Neural progenitor cell (in vitro differentiated cells): ENCODE data around the gene S1PR4. TPM values are rescaled to one million over a fixed set of nuclear protein-coding genes. Genes with fewer than 3 reads are reported as not detected.
A peak's percentile ranks its signal among the peaks of the same experiment; 100 is the strongest.
"Not testable (repeated sequence)": the region's sequence is repeated elsewhere in the genome, so short reads cannot be mapped to it uniquely, and the experiment has no call there.

Source experiments
- DNase-seq: peaks from one replicate; pipeline ENCODE4 v3.0.0-alpha.2; 2016; ENCODE audit warnings: low spot score
- H2AFZ ChIP-seq: fragments of 200-600 bp; sonication (generic); replicated peaks from 2 replicates; pipeline ENCODE4 v1.6.1; 2016; ENCODE audit warnings: antibody characterized with exemption
- H3F3A ChIP-seq: fragments of 200-600 bp; sonication (generic); 2 replicates; pipeline ENCODE4 v1.6.1; 2016; ENCODE audit warnings: antibody characterized with exemption, low read depth
- H3K27ac ChIP-seq: fragments of 200-600 bp; sonication (generic); 2 replicates; pipeline ENCODE4 v1.5.1; 2016; ENCODE audit warnings: mild to moderate bottlenecking
- H3K27me3 ChIP-seq: fragments of 200-600 bp; sonication (generic); 2 replicates; pipeline ENCODE4 v1.6.1; 2016; ENCODE audit warnings: mild to moderate bottlenecking, moderate library complexity
- H3K36me3 ChIP-seq: fragments of 200-600 bp; sonication (generic); 2 replicates; pipeline ENCODE4 v1.5.1; 2016
- H3K4me1 ChIP-seq: fragments of 200-600 bp; sonication (generic); 2 replicates; pipeline ENCODE4 v1.6.1; 2016; ENCODE audit warnings: mixed run types
- H3K4me2 ChIP-seq: fragments of 200-600 bp; sonication (generic); 2 replicates; pipeline ENCODE4 v1.6.1; 2016
- H3K4me3 ChIP-seq: fragments of 200-600 bp; sonication (generic); 2 replicates; pipeline ENCODE4 v1.5.1; 2016
- H3K79me2 ChIP-seq: fragments of 200-600 bp; sonication (generic); 2 replicates; pipeline ENCODE4 v1.6.1; 2016; ENCODE audit warnings: low read depth
- H3K9ac ChIP-seq: fragments of 200-600 bp; sonication (generic); 2 replicates; pipeline ENCODE4 v1.6.1; 2016
- H3K9me3 ChIP-seq: fragments of 200-600 bp; sonication (generic); 2 replicates; pipeline ENCODE4 v1.5.1; 2016; ENCODE audit warnings: low read depth
- H4K20me1 ChIP-seq: fragments of 200-600 bp; sonication (generic); 2 replicates; pipeline ENCODE4 v1.6.1; 2016; ENCODE audit warnings: low read depth
- H3K27ac Mint-ChIP-seq: 3 replicates; pipeline ENCODE4 v1.8.0; 2021; ENCODE audit warnings: mixed read lengths
- H3K27me3 Mint-ChIP-seq: 2 replicates; pipeline ENCODE4 v1.8.0; 2022; ENCODE audit warnings: low read depth, mild to moderate bottlenecking, inconsistent platforms, moderate library complexity, mixed read lengths; ENCODE audit not compliant: insufficient read depth
- H3K36me3 Mint-ChIP-seq: 3 replicates; pipeline ENCODE4 v1.8.0; 2021; ENCODE audit warnings: mixed read lengths
- H3K4me1 Mint-ChIP-seq: 3 replicates; pipeline ENCODE4 v1.8.0; 2021; ENCODE audit warnings: mixed read lengths
- H3K4me3 Mint-ChIP-seq: 3 replicates; pipeline ENCODE4 v1.8.0; 2021; ENCODE audit warnings: mild to moderate bottlenecking, moderate library complexity, mixed read lengths
- H3K9me3 Mint-ChIP-seq: 3 replicates; pipeline ENCODE4 v1.8.0; 2020; ENCODE audit warnings: mixed read lengths
- EZH2 ChIP-seq: fragments of 200-600 bp; sonication (generic); IDR thresholded peaks from 2 replicates; pipeline ENCODE4 v1.6.1; 2017; ENCODE audit warnings: antibody characterized with exemption, mild to moderate bottlenecking, moderate library complexity
- EZH2phosphoT487 ChIP-seq: fragments of 200-600 bp; sonication (generic); IDR thresholded peaks from 2 replicates; pipeline ENCODE4 v1.6.1; 2017; ENCODE audit warnings: antibody characterized with exemption
- total RNA-seq: library from RNA; depleted of rRNA; stranded (reverse); fragments of >200 nt; gene quantifications from 2 replicates; pipeline ENCODE4 v1.2.3, GENCODE V29; 2015; ENCODE audit warnings: low replicate concordance
- TF ChIP-seq, protein P1 (sequence below): fragments of 200-600 bp; sonication (generic); IDR thresholded peaks from 2 replicates; pipeline ENCODE4 v1.5.1; 2017; ENCODE audit warnings: antibody characterized with exemption, mild to moderate bottlenecking

Gene S1PR4
- total RNA-seq, 1 donor from 2014 or later = not detected

DNA sequence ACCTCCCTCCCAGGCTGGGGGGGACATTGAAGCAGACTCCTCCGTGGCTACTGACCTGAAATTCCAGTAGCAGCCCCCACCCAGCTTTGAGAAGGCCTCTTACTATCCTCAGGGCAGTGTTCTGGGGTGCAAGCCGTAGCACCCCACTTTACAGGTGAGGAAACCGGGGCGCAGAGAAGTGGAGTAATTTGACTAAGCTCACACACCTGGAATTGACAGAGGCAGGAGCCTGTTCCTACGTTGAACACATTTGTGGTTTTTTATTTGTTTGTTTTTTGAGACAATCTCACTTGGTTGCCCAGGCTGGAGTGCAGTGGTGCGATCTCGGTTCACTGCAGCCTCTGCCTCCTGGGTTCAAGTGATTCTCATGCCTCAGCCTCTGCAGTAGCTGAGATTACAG is 14.6 kb upstream of the S1PR4 start:
- Histone ChIP-seq H3K4me1 (no peaks in the 10 kb centered on the region), H3K27ac (no peak overlapping the region), H3K9ac (no peak overlapping the region), H3K36me3 (no peaks in the 10 kb centered on the region), H4K20me1 (no peaks in the 10 kb centered on the region), H3K79me2 (no peaks in the 10 kb centered on the region), H3F3A (no peaks in the 10 kb centered on the region), H3K9me3 (no peaks in the 10 kb centered on the region), H3K27me3 (peaks cover 15% of the 10 kb centered on the region), H2AFZ (peak overlapping the region; percentile 97), H3K4me3 (peak overlapping the region; percentile 39), H3K4me2 (peak overlapping the region; percentile 75)
- Mint-ChIP-seq H3K36me3 (no peaks in the 10 kb centered on the region), H3K4me3 (no peak overlapping the region), H3K4me1 (peaks cover 2% of the 10 kb centered on the region), H3K27me3 (peaks cover 12% of the 10 kb centered on the region), H3K27ac (no peak overlapping the region), H3K9me3 (no peaks in the 10 kb centered on the region)
- TF ChIP-seq, protein P1, sequence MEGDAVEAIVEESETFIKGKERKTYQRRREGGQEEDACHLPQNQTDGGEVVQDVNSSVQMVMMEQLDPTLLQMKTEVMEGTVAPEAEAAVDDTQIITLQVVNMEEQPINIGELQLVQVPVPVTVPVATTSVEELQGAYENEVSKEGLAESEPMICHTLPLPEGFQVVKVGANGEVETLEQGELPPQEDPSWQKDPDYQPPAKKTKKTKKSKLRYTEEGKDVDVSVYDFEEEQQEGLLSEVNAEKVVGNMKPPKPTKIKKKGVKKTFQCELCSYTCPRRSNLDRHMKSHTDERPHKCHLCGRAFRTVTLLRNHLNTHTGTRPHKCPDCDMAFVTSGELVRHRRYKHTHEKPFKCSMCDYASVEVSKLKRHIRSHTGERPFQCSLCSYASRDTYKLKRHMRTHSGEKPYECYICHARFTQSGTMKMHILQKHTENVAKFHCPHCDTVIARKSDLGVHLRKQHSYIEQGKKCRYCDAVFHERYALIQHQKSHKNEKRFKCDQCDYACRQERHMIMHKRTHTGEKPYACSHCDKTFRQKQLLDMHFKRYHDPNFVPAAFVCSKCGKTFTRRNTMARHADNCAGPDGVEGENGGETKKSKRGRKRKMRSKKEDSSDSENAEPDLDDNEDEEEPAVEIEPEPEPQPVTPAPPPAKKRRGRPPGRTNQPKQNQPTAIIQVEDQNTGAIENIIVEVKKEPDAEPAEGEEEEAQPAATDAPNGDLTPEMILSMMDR = no peak
- no peak for TF ChIP-seq EZH2
- no peak for TF ChIP-seq EZH2phosphoT487
- no peak for DNase-seq

DNA sequence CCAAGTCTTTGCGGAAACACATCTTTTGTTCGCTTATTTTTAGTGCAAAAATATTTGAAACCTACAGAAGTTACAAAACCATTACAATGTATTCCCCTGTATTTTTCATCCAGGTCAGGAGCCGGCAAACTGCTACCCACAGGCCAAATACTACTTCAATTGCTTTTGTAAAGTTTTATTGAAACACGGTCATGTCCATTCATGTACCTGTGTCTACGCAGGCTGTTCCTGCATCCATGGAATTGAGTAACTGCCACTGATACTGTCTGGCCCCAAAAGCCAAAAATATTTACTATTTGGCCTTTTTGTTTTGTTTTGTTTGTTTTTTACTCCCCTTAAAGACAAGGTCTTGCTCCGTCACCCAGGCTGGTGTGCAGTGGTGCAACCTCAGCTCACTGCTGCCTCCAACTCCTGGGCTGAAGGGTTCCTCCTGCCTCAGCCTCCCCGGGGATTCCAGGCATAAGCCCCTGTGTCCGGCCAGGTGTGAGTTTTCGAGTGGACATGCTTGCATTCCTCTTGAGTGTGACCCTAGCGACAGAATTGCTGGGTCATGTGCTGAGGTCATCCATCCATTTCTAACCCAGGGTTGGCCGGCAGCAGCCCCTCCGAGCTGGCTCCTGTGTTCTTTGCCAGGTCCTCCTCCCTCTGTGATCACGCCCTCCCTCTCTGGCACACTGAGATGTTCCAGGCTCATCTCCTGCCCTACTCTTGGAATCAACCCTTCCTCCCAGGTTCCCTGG is 10.9 kb upstream of the S1PR4 start:
- H2AFZ ChIP-seq = no peak overlapping the region
- Mint-ChIP-seq H3K36me3 (no peaks in the 10 kb centered on the region), H3K27me3 (peaks cover 11% of the 10 kb centered on the region), H3K9me3 (no peaks in the 10 kb centered on the region), H3K27ac (no peak overlapping the region), H3K4me1 (peaks cover 4% of the 10 kb centered on the region), H3K4me3 (no peak overlapping the region)
- H3K27me3 ChIP-seq = peaks cover 15% of the 10 kb centered on the region
- H3K27ac ChIP-seq = no peak overlapping the region
- H3K36me3 ChIP-seq = no peaks in the 10 kb centered on the region
- no peaks in the 10 kb centered on the region for H4K20me1 ChIP-seq
- H3K79me2 ChIP-seq = no peaks in the 10 kb centered on the region
- no peak overlapping the region for H3K9ac ChIP-seq
- no peaks in the 10 kb centered on the region for H3K9me3 ChIP-seq
- H3F3A ChIP-seq = no peaks in the 10 kb centered on the region
- TF ChIP-seq EZH2phosphoT487 (no peak), EZH2 (no peak)
- TF ChIP-seq, protein P1 = no peak
- H3K4me2 ChIP-seq = no peak overlapping the region
- DNase-seq = no peak
- H3K4me3 ChIP-seq = no peak overlapping the region
- no peaks in the 10 kb centered on the region for H3K4me1 ChIP-seq

DNA sequence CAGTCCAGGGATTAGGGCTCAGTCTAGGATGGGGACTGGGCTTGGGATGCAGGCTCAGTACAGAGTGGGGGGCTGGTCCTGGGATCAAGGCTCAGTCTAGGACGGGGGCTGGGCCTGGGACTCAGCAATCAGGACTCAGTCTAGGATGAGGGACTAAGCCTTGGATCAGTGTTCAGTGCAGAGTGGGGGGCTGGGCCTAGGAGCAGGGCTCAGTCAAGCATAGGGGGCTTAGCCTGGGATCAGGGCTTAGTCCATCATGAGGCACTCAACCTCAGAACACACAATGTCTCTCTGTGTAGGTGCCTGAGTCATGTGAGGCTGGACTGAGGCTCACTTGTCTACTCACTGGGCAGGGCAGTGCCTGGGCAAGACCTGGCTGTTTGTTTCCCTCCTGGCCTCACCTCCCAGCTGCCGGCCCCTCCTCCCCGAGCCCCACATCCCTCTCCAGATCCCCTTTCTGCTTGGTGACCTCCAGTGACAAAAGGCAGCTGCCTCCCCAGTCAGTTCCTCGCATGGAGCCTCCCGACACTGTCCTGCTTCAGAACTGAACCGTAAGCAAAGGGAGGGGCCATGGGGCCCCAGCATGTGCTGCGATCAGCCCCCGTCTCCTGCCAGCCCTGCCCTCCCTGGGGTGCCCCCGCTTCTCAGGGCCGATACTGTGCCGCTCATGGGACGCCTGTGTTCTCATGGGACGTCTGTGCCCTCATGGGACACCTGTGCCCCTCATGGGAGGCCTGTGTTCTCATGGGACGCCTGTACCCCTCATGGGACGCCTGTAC is 6.5 kb upstream of the S1PR4 start:
- Histone ChIP-seq H3K9ac (no peak overlapping the region), H3K4me2 (no peak overlapping the region), H4K20me1 (no peaks in the 10 kb centered on the region), H3K36me3 (no peaks in the 10 kb centered on the region), H3K27me3 (no peaks in the 10 kb centered on the region), H3K27ac (no peak overlapping the region), H3K4me3 (no peak overlapping the region), H2AFZ (no peak overlapping the region), H3K4me1 (no peaks in the 10 kb centered on the region), H3K79me2 (no peaks in the 10 kb centered on the region), H3K9me3 (no peaks in the 10 kb centered on the region), H3F3A (no peaks in the 10 kb centered on the region)
- H3K9me3 Mint-ChIP-seq = no peaks in the 10 kb centered on the region
- no peak for TF ChIP-seq EZH2
- no peak for TF ChIP-seq EZH2phosphoT487
- TF ChIP-seq, protein P1 = no peak
- H3K27me3 Mint-ChIP-seq = peaks cover 6% of the 10 kb centered on the region
- no peak overlapping the region for H3K27ac Mint-ChIP-seq
- H3K36me3 Mint-ChIP-seq = no peaks in the 10 kb centered on the region
- H3K4me1 Mint-ChIP-seq = peaks cover 4% of the 10 kb centered on the region
- DNase-seq = no peak
- H3K4me3 Mint-ChIP-seq = no peak overlapping the region

DNA sequence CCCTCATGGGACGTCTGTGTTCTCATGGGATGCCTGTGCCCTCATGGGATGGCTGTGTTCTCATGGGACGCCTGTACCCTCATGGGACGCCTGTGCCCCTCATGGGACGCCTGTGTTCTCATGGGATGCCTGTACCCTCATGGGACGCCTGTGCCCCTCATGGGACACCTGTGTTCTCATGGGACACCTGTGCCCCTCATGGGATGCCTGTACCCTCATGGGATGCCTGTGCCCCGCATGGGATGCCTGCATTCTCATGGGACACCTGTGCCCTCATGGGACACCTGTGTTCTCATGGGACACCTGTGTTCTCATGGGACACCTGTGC is 5.9 kb upstream of the S1PR4 start:
- H3K27me3 ChIP-seq, H3K9me3 ChIP-seq, H3K36me3 ChIP-seq, H3K27me3 Mint-ChIP-seq, H3K9ac ChIP-seq, H3K4me1 ChIP-seq, H3F3A ChIP-seq, H3K9me3 Mint-ChIP-seq, H3K79me2 ChIP-seq, H3K4me1 Mint-ChIP-seq, H3K27ac ChIP-seq, H2AFZ ChIP-seq, H3K4me3 Mint-ChIP-seq, H3K36me3 Mint-ChIP-seq, H4K20me1 ChIP-seq, H3K4me3 ChIP-seq, DNase-seq, H3K27ac Mint-ChIP-seq, H3K4me2 ChIP-seq: not testable (repeated sequence)
